PC-9 (cell line): ENCODE measurements around the gene HSPB3. TPM values are rescaled to one million over a fixed set of nuclear protein-coding genes. Genes with fewer than 3 reads are reported as not detected.

Experiments used
- BruUV-seq: library from RNA; stranded (reverse); fragments of 400-500 nt; replicated peaks from 2 replicates; lab custom pipeline; 2021; lab: Mats Ljungman, UMichigan
- CTCF ChIA-PET: fragments of 300-600 bp; sonication (Branson Sonifier 250); formaldehyde crosslinking; loops from one replicate; lab custom pipeline; 2022; ENCODE audit warnings: antibody characterized with exemption; lab: Charles Lee
- POLR2A ChIA-PET: fragments of 300-600 bp; sonication (Branson Sonifier 250); formaldehyde crosslinking; loops from one replicate; lab custom pipeline; 2022; ENCODE audit warnings: antibody characterized with exemption; ENCODE audit not compliant: unreplicated experiment; lab: Charles Lee
- DNase-seq, 2 experiments: peaks; one replicate each; pipeline versions ENCODE4 v3.0.0 to v3.0.0-alpha.2; 2015 to 2022; ENCODE audit warnings: mixed read lengths in 1 of 2
- H2AFZ ChIP-seq: fragments of 200-600 bp; sonication (generic); 2 replicates; pipeline ENCODE4 v1.8.1; 2017; ENCODE audit warnings: antibody characterized with exemption
- H3F3A ChIP-seq: fragments of 200-600 bp; sonication (generic); 2 replicates; pipeline ENCODE4 v1.8.1; 2017; ENCODE audit warnings: antibody characterized with exemption, mild to moderate bottlenecking, low read depth; ENCODE audit not compliant: insufficient read depth
- H3K27ac ChIP-seq: fragments of 200-600 bp; sonication (generic); 2 replicates; pipeline ENCODE4 v1.6.1; 2016; ENCODE audit warnings: mixed run types
- H3K27me3 ChIP-seq: fragments of 200-600 bp; sonication (generic); 2 replicates; pipeline ENCODE4 v1.6.1; 2016; ENCODE audit warnings: low read depth, mixed run types; ENCODE audit not compliant: insufficient read depth
- H3K36me3 ChIP-seq: fragments of 200-600 bp; sonication (generic); 2 replicates; pipeline ENCODE4 v1.6.1; 2016; ENCODE audit warnings: low read depth, mixed run types
- H3K4me1 ChIP-seq: fragments of 200-600 bp; sonication (generic); replicated peaks from 2 replicates; pipeline ENCODE4 v1.6.1; 2016; ENCODE audit warnings: mixed run types; ENCODE audit not compliant: insufficient read depth
- H3K4me2 ChIP-seq: fragments of 200-600 bp; sonication (generic); 2 replicates; pipeline ENCODE4 v1.6.1; 2017; ENCODE audit warnings: mixed run types
- H3K4me3 ChIP-seq: fragments of 200-600 bp; sonication (generic); 2 replicates; pipeline ENCODE4 v1.6.1; 2016; ENCODE audit warnings: mixed run types
- H3K79me2 ChIP-seq: fragments of 200-600 bp; sonication (generic); 2 replicates; pipeline ENCODE4 v1.6.1; 2017; ENCODE audit warnings: low read depth, mixed run types
- H3K9me2 ChIP-seq: fragments of 200-600 bp; sonication (generic); 2 replicates; pipeline ENCODE4 v1.8.1; 2017; ENCODE audit warnings: mild to moderate bottlenecking; ENCODE audit not compliant: insufficient read depth
- H3K9me3 ChIP-seq: fragments of 200-600 bp; sonication (generic); 2 replicates; pipeline ENCODE4 v1.8.1; 2016; ENCODE audit warnings: low read depth; ENCODE audit not compliant: insufficient read depth
- H4K20me1 ChIP-seq: fragments of 200-600 bp; sonication (generic); 2 replicates; pipeline ENCODE4 v1.8.1; 2017; ENCODE audit not compliant: insufficient read depth
- CTCF ChIP-seq: fragments of 200-600 bp; sonication (generic); conservative IDR thresholded peaks from 2 replicates; pipeline ENCODE4 v1.6.1; 2017; ENCODE audit warnings: mixed run types, antibody characterized with exemption, mild to moderate bottlenecking, moderate library complexity
- EZH2 ChIP-seq: fragments of 200-600 bp; sonication (generic); IDR thresholded peaks from 2 replicates; pipeline ENCODE4 v1.8.0; 2017; ENCODE audit warnings: antibody characterized with exemption, low read depth
- intact Hi-C: fragments of 100-400 bp; cut with micrococcal nuclease; formaldehyde crosslinking; loops from one replicate; pipeline ENCODE4 v1.10.0; 2022; ENCODE audit not compliant: unreplicated experiment
- total RNA-seq: library from RNA; stranded (reverse); gene quantifications from 2 replicates; pipeline ENCODE4 v1.2.3, GENCODE V29; 2021

The HSPB3 gene
- total RNA-seq, 1 experiment from 2014 or later: not detected

GRCh38 chr5:54443270-54443669 lies 12.2 kb upstream of the HSPB3 start:
- Histone ChIP-seq H3F3A (no peaks in the 10 kb centered on the region), H3K27me3 (peaks cover 6% of the 10 kb centered on the region; the same call in 1 of the 2 replicates), H3K4me2 (no peak overlapping the region), H3K4me1 (no peaks in the 10 kb centered on the region), H3K4me3 (no peak overlapping the region), H3K79me2 (no peaks in the 10 kb centered on the region), H2AFZ (no peak overlapping the region), H3K9me2 (no peaks in the 10 kb centered on the region), H3K36me3 (no peaks in the 10 kb centered on the region), H4K20me1 (no peaks in the 10 kb centered on the region), H3K9me3 (no peaks in the 10 kb centered on the region), H3K27ac (no peak overlapping the region)
- intact Hi-C loops: no loop called here
- ChIA-PET CTCF (no interaction called here), POLR2A (no interaction called here)
- no peak for DNase-seq
- BruUV-seq: no TSS peak
- TF ChIP-seq CTCF (peak; percentile 63), EZH2 (no peak)

- Histone ChIP-seq H3K4me2 (no peak overlapping the region), H3K27me3 (peaks cover 6% of the 10 kb centered on the region), H3F3A (no peaks in the 10 kb centered on the region), H3K4me1 (no peaks in the 10 kb centered on the region), H3K27ac (no peak overlapping the region), H3K4me3 (no peak overlapping the region), H2AFZ (no peak overlapping the region), H3K9me2 (no peaks in the 10 kb centered on the region), H3K9me3 (no peaks in the 10 kb centered on the region), H3K36me3 (no peaks in the 10 kb centered on the region), H3K79me2 (no peaks in the 10 kb centered on the region), H4K20me1 (no peaks in the 10 kb centered on the region)
- intact Hi-C loops: no loop called here
- CTCF ChIA-PET: no interaction called here
- TF ChIP-seq CTCF (no peak), EZH2 (no peak)
- no TSS peak for BruUV-seq
- DNase-seq: no peak
- POLR2A ChIA-PET: no interaction called here
Measured at GRCh38 chr5:54445691-54446378, 9.7 kb upstream of the HSPB3 start.

GRCh38 chr5:54446379-54446732 lies 9.1 kb upstream of the HSPB3 start:
- H3K9me3 ChIP-seq: no peaks in the 10 kb centered on the region
- intact Hi-C loops: no loop called here
- peaks cover 6% of the 10 kb centered on the region for H3K27me3 ChIP-seq
- CTCF ChIA-PET: no interaction called here
- H3K79me2 ChIP-seq: no peaks in the 10 kb centered on the region
- POLR2A ChIA-PET: no interaction called here
- H3K4me3 ChIP-seq: no peak overlapping the region
- H3K36me3 ChIP-seq: no peaks in the 10 kb centered on the region
- no peaks in the 10 kb centered on the region for H3K9me2 ChIP-seq
- no peak overlapping the region for H3K4me2 ChIP-seq
- H4K20me1 ChIP-seq: no peaks in the 10 kb centered on the region
- H3K27ac ChIP-seq: no peak overlapping the region
- no peak overlapping the region for H2AFZ ChIP-seq
- no peak for DNase-seq
- TF ChIP-seq EZH2 (no peak), CTCF (no peak)
- no TSS peak for BruUV-seq
- H3K4me1 ChIP-seq: no peaks in the 10 kb centered on the region
- H3F3A ChIP-seq: no peaks in the 10 kb centered on the region
